Measurements from ENCODE around the gene ABCC8. TPM values are rescaled to one million over a fixed set of nuclear protein-coding genes. Genes with fewer than 3 reads are reported as not detected.

Gene ABCC8
- total RNA-seq, 2 donors from 2014 or later, result not detected

- H3K9me3 ChIP-seq (ENCODE audit: control insufficient read depth, low read length, poor library complexity, severe bottlenecking), result no peaks in the 10 kb centered on the region
- ATAC-seq, result no peak
- Mint-ChIP-seq H3K4me1 (peaks cover 5% of the 10 kb centered on the region), H3K4me3 (no peak overlapping the region), H3K27me3 (peaks cover 51% of the 10 kb centered on the region), H3K27ac (no peak overlapping the region), H3K36me3 (ENCODE audit: low read depth) (peaks cover 2% of the 10 kb centered on the region)
- DNase-seq, result no peak
Measured at GRCh38 chr11:17513853-17514252, 37.2 kb upstream of the ABCC8 start.

- peaks cover 3% of the 10 kb centered on the region for H3K4me1 Mint-ChIP-seq
- ATAC-seq, result no peak
- peaks cover 2% of the 10 kb centered on the region for H3K36me3 Mint-ChIP-seq (ENCODE audit: low read depth)
- DNase-seq, result no peak
- H3K9me3 ChIP-seq (ENCODE audit: control insufficient read depth, low read length, poor library complexity, severe bottlenecking), result no peaks in the 10 kb centered on the region
- H3K27ac Mint-ChIP-seq, result no peak overlapping the region
- H3K4me3 Mint-ChIP-seq, result no peak overlapping the region
- H3K27me3 Mint-ChIP-seq, result peaks cover 41% of the 10 kb centered on the region
Measured at GRCh38 chr11:17512101-17512500, 35.5 kb upstream of the ABCC8 start.

- Mint-ChIP-seq H3K4me1 (peaks cover 3% of the 10 kb centered on the region), H3K27ac (no peak overlapping the region), H3K27me3 (peaks cover 40% of the 10 kb centered on the region), H3K4me3 (no peak overlapping the region), H3K36me3 (ENCODE audit: low read depth) (peaks cover 2% of the 10 kb centered on the region)
- no peak for ATAC-seq
- DNase-seq, result no peak
- no peaks in the 10 kb centered on the region for H3K9me3 ChIP-seq (ENCODE audit: control insufficient read depth, low read length, poor library complexity, severe bottlenecking)
Measured at GRCh38 chr11:17511571-17511970, 34.9 kb upstream of the ABCC8 start.

GRCh38 chr11:17510507-17511206 is 34.0 kb upstream of the ABCC8 start:
- H3K27me3 Mint-ChIP-seq, result peaks cover 39% of the 10 kb centered on the region
- H3K9me3 ChIP-seq (ENCODE audit: control insufficient read depth, low read length, poor library complexity, severe bottlenecking), result no peaks in the 10 kb centered on the region
- H3K4me3 Mint-ChIP-seq, result no peak overlapping the region
- no peak for ATAC-seq
- peaks cover 3% of the 10 kb centered on the region for H3K4me1 Mint-ChIP-seq
- peaks cover 2% of the 10 kb centered on the region for H3K36me3 Mint-ChIP-seq (ENCODE audit: low read depth)
- H3K27ac Mint-ChIP-seq, result no peak overlapping the region
- DNase-seq, result no peak

GRCh38 chr11:17508791-17509190 is 32.1 kb upstream of the ABCC8 start:
- H3K4me3 Mint-ChIP-seq, result no peak overlapping the region
- ATAC-seq, result no peak
- H3K27me3 Mint-ChIP-seq, result peaks cover 44% of the 10 kb centered on the region

GRCh38 chr11:17508306-17508705 is 31.7 kb upstream of the ABCC8 start:
- ATAC-seq, result no peak
- no peaks in the 10 kb centered on the region for H3K36me3 Mint-ChIP-seq (ENCODE audit: low read depth)

More at GRCh38 chr11:17508791-17509190, 32.1 kb upstream of the ABCC8 start:
- Mint-ChIP-seq H3K27ac (no peak overlapping the region), H3K36me3 (ENCODE audit: low read depth) (peaks cover 2% of the 10 kb centered on the region), H3K4me1 (peaks cover 3% of the 10 kb centered on the region)
- no peak for DNase-seq
- H3K9me3 ChIP-seq (ENCODE audit: control insufficient read depth, low read length, poor library complexity, severe bottlenecking), result no peaks in the 10 kb centered on the region

GRCh38 chr11:17507773-17508172 is 31.1 kb upstream of the ABCC8 start:
- no peak overlapping the region for H3K4me3 Mint-ChIP-seq
- ATAC-seq (no peak), DNase-seq (no peak)
- H3K36me3 Mint-ChIP-seq (ENCODE audit: low read depth), result no peaks in the 10 kb centered on the region
- no peak overlapping the region for H3K27ac Mint-ChIP-seq
- H3K27me3 Mint-ChIP-seq, result peaks cover 33% of the 10 kb centered on the region
- H3K9me3 ChIP-seq (ENCODE audit: control insufficient read depth, low read length, poor library complexity, severe bottlenecking), result no peaks in the 10 kb centered on the region
- H3K4me1 Mint-ChIP-seq, result peaks cover 3% of the 10 kb centered on the region

More at GRCh38 chr11:17508306-17508705, 31.7 kb upstream of the ABCC8 start:
- Mint-ChIP-seq H3K4me3 (no peak overlapping the region), H3K27ac (no peak overlapping the region), H3K4me1 (peaks cover 3% of the 10 kb centered on the region), H3K27me3 (peaks cover 39% of the 10 kb centered on the region)
- DNase-seq, result no peak
- no peaks in the 10 kb centered on the region for H3K9me3 ChIP-seq (ENCODE audit: control insufficient read depth, low read length, poor library complexity, severe bottlenecking)

GRCh38 chr11:17506942-17507341 is 30.3 kb upstream of the ABCC8 start:
- Mint-ChIP-seq H3K4me3 (no peak overlapping the region), H3K27me3 (peaks cover 27% of the 10 kb centered on the region), H3K27ac (no peak overlapping the region), H3K36me3 (ENCODE audit: low read depth) (no peaks in the 10 kb centered on the region), H3K4me1 (peaks cover 2% of the 10 kb centered on the region)
- ATAC-seq, result no peak
- no peaks in the 10 kb centered on the region for H3K9me3 ChIP-seq (ENCODE audit: control insufficient read depth, low read length, poor library complexity, severe bottlenecking)
- DNase-seq, result no peak

GRCh38 chr11:17506314-17506713 is 29.7 kb upstream of the ABCC8 start:
- H3K36me3 Mint-ChIP-seq (ENCODE audit: low read depth), result no peaks in the 10 kb centered on the region
- no peaks in the 10 kb centered on the region for H3K4me1 Mint-ChIP-seq
- H3K27me3 Mint-ChIP-seq, result peaks cover 25% of the 10 kb centered on the region
- ATAC-seq, result no peak
- no peak overlapping the region for H3K4me3 Mint-ChIP-seq
- DNase-seq, result no peak
- no peak overlapping the region for H3K27ac Mint-ChIP-seq
- no peaks in the 10 kb centered on the region for H3K9me3 ChIP-seq (ENCODE audit: control insufficient read depth, low read length, poor library complexity, severe bottlenecking)

- Mint-ChIP-seq H3K36me3 (ENCODE audit: low read depth) (no peaks in the 10 kb centered on the region), H3K4me3 (no peak overlapping the region), H3K4me1 (no peaks in the 10 kb centered on the region), H3K27ac (no peak overlapping the region), H3K27me3 (peaks cover 19% of the 10 kb centered on the region)
- no peaks in the 10 kb centered on the region for H3K9me3 ChIP-seq (ENCODE audit: control insufficient read depth, low read length, poor library complexity, severe bottlenecking)
- DNase-seq, result no peak
- ATAC-seq, result no peak
Measured at GRCh38 chr11:17505146-17505545, 28.5 kb upstream of the ABCC8 start.

GRCh38 chr11:17504330-17505107 is 27.9 kb upstream of the ABCC8 start:
- no peaks in the 10 kb centered on the region for H3K9me3 ChIP-seq (ENCODE audit: control insufficient read depth, low read length, poor library complexity, severe bottlenecking)
- DNase-seq (peak; percentile 53 to 71 (median 59)), ATAC-seq (peak; percentile 82)
- H3K4me3 Mint-ChIP-seq, result no peak overlapping the region
- peaks cover 19% of the 10 kb centered on the region for H3K27me3 Mint-ChIP-seq
- no peak overlapping the region for H3K27ac Mint-ChIP-seq
- no peaks in the 10 kb centered on the region for H3K36me3 Mint-ChIP-seq (ENCODE audit: low read depth)
- no peaks in the 10 kb centered on the region for H3K4me1 Mint-ChIP-seq

GRCh38 chr11:17502630-17503029 is 26.0 kb upstream of the ABCC8 start:
- ATAC-seq (no peak), DNase-seq (no peak)
- Mint-ChIP-seq H3K4me1 (no peaks in the 10 kb centered on the region), H3K27me3 (peaks cover 11% of the 10 kb centered on the region), H3K36me3 (ENCODE audit: low read depth) (no peaks in the 10 kb centered on the region), H3K4me3 (no peak overlapping the region), H3K27ac (no peak overlapping the region)
- no peaks in the 10 kb centered on the region for H3K9me3 ChIP-seq (ENCODE audit: control insufficient read depth, low read length, poor library complexity, severe bottlenecking)

GRCh38 chr11:17500673-17501072 is 24.0 kb upstream of the ABCC8 start:
- Mint-ChIP-seq H3K4me1 (peaks cover 5% of the 10 kb centered on the region), H3K4me3 (no peak overlapping the region), H3K27ac (no peak overlapping the region), H3K27me3 (peaks cover 16% of the 10 kb centered on the region), H3K36me3 (ENCODE audit: low read depth) (peaks cover 4% of the 10 kb centered on the region)
- DNase-seq (no peak), ATAC-seq (no peak)
- H3K9me3 ChIP-seq (ENCODE audit: control insufficient read depth, low read length, poor library complexity, severe bottlenecking), result no peaks in the 10 kb centered on the region

Measured in T-helper 17 cell (primary cell).